H9 (cell line): Measurements from ENCODE around the gene GBP4. TPM values are rescaled to one million over a fixed set of nuclear protein-coding genes. Genes with fewer than 3 reads are reported as not detected.

Experiments
- DNase-seq: peaks from one replicate; pipeline ENCODE4 v3.0.0-alpha.2; 2017
- H2AFZ ChIP-seq: one replicate; pipeline ENCODE4 v1.6.1; 2013; ENCODE audit warnings: mild to moderate bottlenecking, low read length, control low read depth, moderate library complexity
- H2AK5ac ChIP-seq: 2 replicates; pipeline ENCODE4 v1.6.1; 2013; ENCODE audit warnings: low read length, control low read depth, mixed read lengths; ENCODE audit not compliant: insufficient read length
- H2BK120ac ChIP-seq: one replicate; pipeline ENCODE4 v1.6.1; 2013; ENCODE audit warnings: low read depth, mild to moderate bottlenecking, low read length, control low read depth, inconsistent platforms; ENCODE audit not compliant: poor library complexity, severe bottlenecking
- H2BK12ac ChIP-seq: 2 replicates; pipeline ENCODE4 v1.6.1; 2013; ENCODE audit warnings: low read length, control low read depth, mixed read lengths, low read depth; ENCODE audit not compliant: insufficient read length
- H2BK15ac ChIP-seq: 2 replicates; pipeline ENCODE4 v1.6.1; 2013; ENCODE audit warnings: low read depth, low read length, control low read depth
- H2BK20ac ChIP-seq: one replicate; pipeline ENCODE4 v1.6.1; 2013; ENCODE audit warnings: low read depth, mild to moderate bottlenecking, low read length, control low read depth, inconsistent platforms; ENCODE audit not compliant: poor library complexity, severe bottlenecking
- H2BK5ac ChIP-seq: 2 replicates; pipeline ENCODE4 v1.6.1; 2013; ENCODE audit warnings: low read length, control low read depth, mixed read lengths; ENCODE audit not compliant: insufficient read length
- H3K14ac ChIP-seq: 2 replicates; pipeline ENCODE4 v1.6.1; 2013; ENCODE audit warnings: low read length, control low read depth; ENCODE audit not compliant: insufficient read depth
- H3K18ac ChIP-seq: 2 replicates; pipeline ENCODE4 v1.6.1; 2013; ENCODE audit warnings: low read depth, mild to moderate bottlenecking, mixed read lengths, low read length, control low read depth; ENCODE audit not compliant: insufficient read length
- H3K23ac ChIP-seq: 2 replicates; pipeline ENCODE4 v1.6.1; 2013; ENCODE audit warnings: low read length, control low read depth, mixed read lengths, low read depth; ENCODE audit not compliant: insufficient read length
- H3K23me2 ChIP-seq: 2 replicates; pipeline ENCODE4 v1.6.1; 2013; ENCODE audit warnings: low read depth, mild to moderate bottlenecking, mixed read lengths, low read length, control low read depth; ENCODE audit not compliant: insufficient read length, poor library complexity, severe bottlenecking
- H3K27ac ChIP-seq: 2 replicates; pipeline ENCODE4 v1.5.1; 2013; ENCODE audit warnings: low read length, control low read depth, mixed read lengths, low read depth; ENCODE audit not compliant: insufficient read length
- H3K27me3 ChIP-seq: 2 replicates; pipeline ENCODE4 v1.6.1; 2013; ENCODE audit warnings: low read length, control low read depth, inconsistent platforms; ENCODE audit not compliant: insufficient read depth
- H3K4ac ChIP-seq: 2 replicates; pipeline ENCODE4 v1.6.1; 2013; ENCODE audit warnings: low read depth, mild to moderate bottlenecking, control low read depth, inconsistent platforms, low read length, moderate library complexity
- H3K4me1 ChIP-seq: 2 replicates; pipeline ENCODE4 v1.6.1; 2013; ENCODE audit warnings: low read length, control low read depth, inconsistent platforms; ENCODE audit not compliant: insufficient read depth
- H3K4me2 ChIP-seq: 2 replicates; pipeline ENCODE4 v1.6.1; 2013; ENCODE audit warnings: low read length, control low read depth, mixed read lengths; ENCODE audit not compliant: insufficient read length, insufficient read depth
- H3K56ac ChIP-seq: 2 replicates; pipeline ENCODE4 v1.6.1; 2013; ENCODE audit warnings: low read depth, mild to moderate bottlenecking, mixed read lengths, low read length, control low read depth; ENCODE audit not compliant: insufficient read length
- H3K79me1 ChIP-seq: 2 replicates; pipeline ENCODE4 v1.6.1; 2013; ENCODE audit warnings: low read depth, mild to moderate bottlenecking, moderate library complexity, low read length, control low read depth, inconsistent platforms; ENCODE audit not compliant: insufficient read depth, poor library complexity, severe bottlenecking
- H3K79me2 ChIP-seq: 2 replicates; pipeline ENCODE4 v1.6.1; 2013; ENCODE audit warnings: low read length, control low read depth, inconsistent platforms; ENCODE audit not compliant: insufficient read depth
- H3K9ac ChIP-seq: 2 replicates; pipeline ENCODE4 v1.6.1; 2013; ENCODE audit warnings: low read length, control low read depth, mixed read lengths; ENCODE audit not compliant: insufficient read length; ENCODE audit errors: extremely low read depth
- H3K9me3 ChIP-seq: one replicate; pipeline ENCODE4 v1.6.1; 2013; ENCODE audit warnings: low read depth, low read length, inconsistent platforms; ENCODE audit not compliant: control insufficient read depth
- H3T11ph ChIP-seq: one replicate; pipeline ENCODE4 v1.6.1; 2013; ENCODE audit warnings: mild to moderate bottlenecking, low read length, control low read depth, inconsistent platforms
- H4K20me1 ChIP-seq: one replicate; pipeline ENCODE4 v1.6.1; 2013; ENCODE audit not compliant: control insufficient read depth, insufficient read length, insufficient read depth
- H4K5ac ChIP-seq: 2 replicates; pipeline ENCODE4 v1.6.1; 2013; ENCODE audit warnings: low read depth, mild to moderate bottlenecking, mixed read lengths, low read length, control low read depth; ENCODE audit not compliant: insufficient read length
- H4K8ac ChIP-seq: replicated peaks from 2 replicates; pipeline ENCODE4 v1.6.1; 2013; ENCODE audit warnings: low read length, control low read depth, mixed read lengths, low read depth; ENCODE audit not compliant: insufficient read length
- H4K91ac ChIP-seq: 2 replicates; pipeline ENCODE4 v1.6.1; 2013; ENCODE audit warnings: low read depth, mild to moderate bottlenecking, moderate library complexity, mixed read lengths, low read length, control low read depth; ENCODE audit not compliant: insufficient read length
- H3K27ac Mint-ChIP-seq, 3 experiments: 2 replicates in 2 of 3; 3 replicates in 1 of 3; pipeline ENCODE4 v1.8.0; 2020 to 2021; ENCODE audit warnings: mixed read lengths in 3 of 3, mild to moderate bottlenecking in 1 of 3, moderate library complexity in 1 of 3
- H3K27me3 Mint-ChIP-seq: 2 replicates; pipeline ENCODE4 v1.8.0; 2021; ENCODE audit warnings: low read depth, mild to moderate bottlenecking, moderate library complexity, mixed read lengths
- H3K36me3 Mint-ChIP-seq, 3 experiments: 2 replicates in 2 of 3; 3 replicates in 1 of 3; pipeline ENCODE4 v1.8.0; 2020 to 2021; ENCODE audit warnings: low read depth in 3 of 3, mixed read lengths in 3 of 3; ENCODE audit not compliant: insufficient read depth in 1 of 3
- H3K4me1 Mint-ChIP-seq, 2 experiments: 2 replicates each; pipeline ENCODE4 v1.8.0; 2020; ENCODE audit warnings: mixed read lengths in 2 of 2
- H3K4me3 Mint-ChIP-seq, 2 experiments: 2 replicates in 1 of 2; 3 replicates in 1 of 2; pipeline ENCODE4 v1.8.0; 2020 to 2021; ENCODE audit warnings: mild to moderate bottlenecking in 2 of 2, mixed read lengths in 2 of 2, moderate library complexity in 1 of 2
- H3K9me3 Mint-ChIP-seq, 2 experiments: 2 replicates in 1 of 2; 3 replicates in 1 of 2; pipeline ENCODE4 v1.8.0; 2020; ENCODE audit warnings: mild to moderate bottlenecking in 2 of 2, mixed read lengths in 2 of 2, moderate library complexity in 1 of 2
- CTCF ChIP-seq: fragments of 200-600 bp; sonication (generic); conservative IDR thresholded peaks from 3 replicates; pipeline ENCODE4 v1.8.0; 2021; ENCODE audit warnings: antibody characterized with exemption, mild to moderate bottlenecking
- WGBS: extraction: QIAGEN DNeasy Blood & Tissue Kit; methylation state at CpG from one replicate; pipeline ENCODE4 v1.1.7; 2013; ENCODE audit warnings: missing lambda C conversion rate, low lambda C conversion rate, mixed read lengths; ENCODE audit not compliant: insufficient read length; ENCODE audit errors: extremely low coverage; 5-methylcytosine and 5-hydroxymethylcytosine counted together
- total RNA-seq: library from RNA; stranded (reverse); gene quantifications from 2 replicates; pipeline ENCODE4 v1.2.1, GENCODE V29; 2021

GBP4 gene
- total RNA-seq, 1 experiment from 2014 or later: not detected

- Histone ChIP-seq H3K79me1 (no peaks in the 10 kb centered on the region), H2BK120ac (no peak overlapping the region), H3K27me3 (no peaks in the 10 kb centered on the region), H3T11ph (no peak overlapping the region), H4K20me1 (no peaks in the 10 kb centered on the region), H3K4ac (no peak overlapping the region), H3K23me2 (no peaks in the 10 kb centered on the region), H3K4me2 (no peak overlapping the region), H2BK15ac (no peak overlapping the region), H3K23ac (no peak overlapping the region), H2AFZ (no peak overlapping the region), H3K18ac (no peak overlapping the region), H3K9ac (no peak overlapping the region), H3K9me3 (no peaks in the 10 kb centered on the region), H2AK5ac (no peak overlapping the region), H2BK5ac (no peak overlapping the region), H4K8ac (no peak overlapping the region), H3K27ac (no peak overlapping the region), H4K5ac (no peak overlapping the region), H3K79me2 (no peaks in the 10 kb centered on the region), H3K4me1 (no peaks in the 10 kb centered on the region), H3K14ac (no peak overlapping the region), H2BK12ac (no peak overlapping the region), H3K56ac (no peak overlapping the region), H2BK20ac (no peak overlapping the region), H4K91ac (no peak overlapping the region)
- TF ChIP-seq CTCF: peak; percentile 42; the same call in 2 of the 3 replicates
- Mint-ChIP-seq H3K27ac (no peak overlapping the region), H3K27me3 (no peaks in the 10 kb centered on the region), H3K4me1 (no peaks in the 10 kb centered on the region), H3K36me3 (no peaks in the 10 kb centered on the region), H3K4me3 (no peak overlapping the region), H3K9me3 (no peaks in the 10 kb centered on the region)
- no CpG with 5 or more reads among the region's 3 CpGs for WGBS
- DNase-seq: peak; percentile 57
These were observed 49.5 kb downstream of the GBP4 start for GRCh38 chr1:89149229-89149628.
